Measurements from ENCODE around the gene SHISA9.

SHISA9 gene

GRCh38 chr16:12925026-12925800, 23.8 kb downstream of the SHISA9 start:
- Histone ChIP-seq H3K9me3 (ENCODE audit: control insufficient read depth, low read length) (no peaks in the 10 kb centered on the region), H3K4me3 (ENCODE audit: low read length) (no peak overlapping the region), H3K27me3 (ENCODE audit: control insufficient read depth, insufficient read depth, low read length) (no peaks in the 10 kb centered on the region), H3K9ac (ENCODE audit: low read length) (no peak overlapping the region), H3K4me1 (ENCODE audit: control insufficient read depth, insufficient read depth, low read length) (no peaks in the 10 kb centered on the region), H3K36me3 (ENCODE audit: control insufficient read depth, insufficient read depth, low read length) (no peaks in the 10 kb centered on the region)

DNA sequence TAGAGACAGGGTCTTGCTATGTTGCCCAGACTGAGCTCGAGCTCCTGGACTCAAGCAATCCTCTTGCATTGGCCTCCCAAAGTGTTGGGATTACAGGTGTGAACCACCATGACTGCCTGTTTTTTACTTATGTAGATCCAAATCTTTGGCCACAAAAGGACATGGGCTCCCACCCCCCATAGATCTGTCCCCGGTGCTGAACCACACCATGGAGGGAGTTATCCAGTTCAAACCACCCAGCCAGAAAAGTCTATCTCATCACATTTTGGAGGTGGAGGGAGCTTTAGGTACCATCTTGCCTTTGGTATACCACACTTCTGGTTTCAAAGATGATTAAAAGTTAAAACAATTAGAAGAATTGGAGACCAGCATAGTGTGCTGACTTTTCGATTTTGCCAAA, 26.2 kb downstream of the SHISA9 start:
- no peaks in the 10 kb centered on the region for H3K9me3 ChIP-seq (ENCODE audit: control insufficient read depth, low read length)

DNA sequence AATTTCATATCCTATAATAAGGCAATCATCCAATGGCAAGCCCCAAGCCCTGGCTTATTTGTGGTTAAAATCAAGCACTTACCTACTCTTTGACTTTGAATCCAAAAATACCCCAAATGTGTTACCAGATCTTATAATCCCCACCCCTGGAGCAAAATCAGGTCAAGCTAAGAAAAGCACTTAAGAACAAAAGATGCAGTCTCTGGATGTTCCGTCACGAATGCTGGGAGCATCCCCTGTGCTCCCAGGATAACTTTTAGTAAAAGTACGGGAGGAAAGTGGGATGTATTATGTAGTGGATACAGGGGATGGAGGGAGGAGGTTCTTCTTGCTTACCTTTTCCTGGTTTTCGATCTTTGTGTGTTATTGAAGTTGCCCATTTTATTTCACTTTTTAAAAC, 29.5 kb downstream of the SHISA9 start:
- Histone ChIP-seq H3K4me1 (ENCODE audit: control insufficient read depth, insufficient read depth, low read length) (no peaks in the 10 kb centered on the region), H3K4me3 (ENCODE audit: low read length) (no peak overlapping the region), H3K36me3 (ENCODE audit: control insufficient read depth, insufficient read depth, low read length) (no peaks in the 10 kb centered on the region), H3K27me3 (ENCODE audit: control insufficient read depth, insufficient read depth, low read length) (no peaks in the 10 kb centered on the region), H3K9ac (ENCODE audit: low read length) (no peak overlapping the region), H3K9me3 (ENCODE audit: control insufficient read depth, low read length) (no peaks in the 10 kb centered on the region)

More for the DNA sequence above, 26.2 kb downstream of the SHISA9 start:
- no peaks in the 10 kb centered on the region for H3K36me3 ChIP-seq (ENCODE audit: control insufficient read depth, insufficient read depth, low read length)
- no peak overlapping the region for H3K4me3 ChIP-seq (ENCODE audit: low read length)
- H3K9ac ChIP-seq (ENCODE audit: low read length): no peak overlapping the region
- H3K4me1 ChIP-seq (ENCODE audit: control insufficient read depth, insufficient read depth, low read length): no peaks in the 10 kb centered on the region
- no peaks in the 10 kb centered on the region for H3K27me3 ChIP-seq (ENCODE audit: control insufficient read depth, insufficient read depth, low read length)

GRCh38 chr16:12936391-12936790, 35.0 kb downstream of the SHISA9 start:
- H3K27me3 ChIP-seq (ENCODE audit: control insufficient read depth, insufficient read depth, low read length): no peaks in the 10 kb centered on the region
- H3K4me1 ChIP-seq (ENCODE audit: control insufficient read depth, insufficient read depth, low read length): no peaks in the 10 kb centered on the region
- no peaks in the 10 kb centered on the region for H3K9me3 ChIP-seq (ENCODE audit: control insufficient read depth, low read length)

DNA sequence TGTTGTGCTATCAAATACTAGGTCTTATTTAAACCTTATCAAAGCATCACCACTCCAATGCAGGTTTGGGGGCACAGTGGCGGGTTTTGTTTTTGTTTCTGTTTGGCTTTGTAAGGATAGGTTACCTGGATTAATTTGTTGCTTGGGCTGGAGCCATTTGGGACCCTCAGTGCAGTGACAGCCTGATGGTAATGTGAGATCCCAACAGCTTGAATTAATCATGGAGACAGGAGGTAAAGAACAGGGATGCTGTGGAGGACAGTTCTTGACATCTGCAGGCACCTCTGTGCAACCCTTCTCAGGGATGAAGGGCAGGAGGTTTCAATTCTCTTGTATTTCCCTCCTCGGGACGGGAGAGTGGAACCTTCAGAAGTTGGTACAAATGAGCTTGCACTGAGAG, 40.5 kb downstream of the SHISA9 start:
- Histone ChIP-seq H3K27me3 (ENCODE audit: control insufficient read depth, insufficient read depth, low read length) (no peaks in the 10 kb centered on the region), H3K36me3 (ENCODE audit: control insufficient read depth, insufficient read depth, low read length) (no peaks in the 10 kb centered on the region), H3K4me1 (ENCODE audit: control insufficient read depth, insufficient read depth, low read length) (no peaks in the 10 kb centered on the region), H3K4me3 (ENCODE audit: low read length) (no peak overlapping the region), H3K9ac (ENCODE audit: low read length) (no peak overlapping the region), H3K9me3 (ENCODE audit: control insufficient read depth, low read length) (no peaks in the 10 kb centered on the region)

More at GRCh38 chr16:12936391-12936790, 35.0 kb downstream of the SHISA9 start:
- no peaks in the 10 kb centered on the region for H3K36me3 ChIP-seq (ENCODE audit: control insufficient read depth, insufficient read depth, low read length)
- H3K4me3 ChIP-seq (ENCODE audit: low read length): no peak overlapping the region
- H3K9ac ChIP-seq (ENCODE audit: low read length): no peak overlapping the region

DNA sequence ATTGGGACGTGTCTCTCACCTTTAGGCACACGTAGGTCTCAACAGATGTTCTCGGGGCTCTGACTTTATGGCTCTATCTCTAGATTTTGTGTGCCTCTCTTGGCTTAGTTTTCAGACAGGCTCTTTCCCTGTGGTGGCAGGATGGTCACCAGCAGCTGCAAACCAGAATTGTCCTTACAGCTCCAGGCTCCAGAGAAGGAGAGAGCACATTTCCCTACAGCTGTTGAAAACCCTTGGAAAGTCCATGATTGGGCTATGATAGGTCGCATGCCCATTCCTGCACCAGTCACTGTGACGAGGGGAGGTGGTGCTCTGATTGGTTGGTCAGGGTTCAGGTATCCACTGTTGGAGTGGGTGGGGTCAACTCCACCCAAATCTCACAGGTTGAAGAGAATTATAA, 41.5 kb downstream of the SHISA9 start:
- Histone ChIP-seq H3K4me3 (ENCODE audit: low read length) (no peak overlapping the region), H3K27me3 (ENCODE audit: control insufficient read depth, insufficient read depth, low read length) (no peaks in the 10 kb centered on the region), H3K4me1 (ENCODE audit: control insufficient read depth, insufficient read depth, low read length) (no peaks in the 10 kb centered on the region), H3K9ac (ENCODE audit: low read length) (no peak overlapping the region), H3K36me3 (ENCODE audit: control insufficient read depth, insufficient read depth, low read length) (no peaks in the 10 kb centered on the region), H3K9me3 (ENCODE audit: control insufficient read depth, low read length) (no peaks in the 10 kb centered on the region)

GRCh38 chr16:12944300-12944699, 42.9 kb downstream of the SHISA9 start:
- no peaks in the 10 kb centered on the region for H3K9me3 ChIP-seq (ENCODE audit: control insufficient read depth, low read length)
- H3K27me3 ChIP-seq (ENCODE audit: control insufficient read depth, insufficient read depth, low read length): no peaks in the 10 kb centered on the region
- no peaks in the 10 kb centered on the region for H3K36me3 ChIP-seq (ENCODE audit: control insufficient read depth, insufficient read depth, low read length)
- H3K4me3 ChIP-seq (ENCODE audit: low read length): no peak overlapping the region
- H3K9ac ChIP-seq (ENCODE audit: low read length): no peak overlapping the region
- no peaks in the 10 kb centered on the region for H3K4me1 ChIP-seq (ENCODE audit: control insufficient read depth, insufficient read depth, low read length)

- no peaks in the 10 kb centered on the region for H3K4me1 ChIP-seq (ENCODE audit: control insufficient read depth, insufficient read depth, low read length)
- H3K27me3 ChIP-seq (ENCODE audit: control insufficient read depth, insufficient read depth, low read length): no peaks in the 10 kb centered on the region
- no peak overlapping the region for H3K4me3 ChIP-seq (ENCODE audit: low read length)
- H3K9me3 ChIP-seq (ENCODE audit: control insufficient read depth, low read length): no peaks in the 10 kb centered on the region
- no peak overlapping the region for H3K9ac ChIP-seq (ENCODE audit: low read length)
- H3K36me3 ChIP-seq (ENCODE audit: control insufficient read depth, insufficient read depth, low read length): no peaks in the 10 kb centered on the region
These were observed 50.0 kb downstream of the SHISA9 start for GRCh38 chr16:12951392-12951791.

GRCh38 chr16:12951976-12952375, 50.6 kb downstream of the SHISA9 start:
- Histone ChIP-seq H3K36me3 (ENCODE audit: control insufficient read depth, insufficient read depth, low read length) (no peaks in the 10 kb centered on the region), H3K9ac (ENCODE audit: low read length) (no peak overlapping the region)

GRCh38 chr16:12958366-12958765, 57.0 kb downstream of the SHISA9 start:
- Histone ChIP-seq H3K36me3 (ENCODE audit: control insufficient read depth, insufficient read depth, low read length) (no peaks in the 10 kb centered on the region), H3K4me3 (ENCODE audit: low read length) (no peak overlapping the region), H3K27me3 (ENCODE audit: control insufficient read depth, insufficient read depth, low read length) (no peaks in the 10 kb centered on the region), H3K9me3 (ENCODE audit: control insufficient read depth, low read length) (no peaks in the 10 kb centered on the region), H3K9ac (ENCODE audit: low read length) (no peak overlapping the region), H3K4me1 (ENCODE audit: control insufficient read depth, insufficient read depth, low read length) (no peaks in the 10 kb centered on the region)

More at GRCh38 chr16:12951976-12952375, 50.6 kb downstream of the SHISA9 start:
- Histone ChIP-seq H3K27me3 (ENCODE audit: control insufficient read depth, insufficient read depth, low read length) (no peaks in the 10 kb centered on the region), H3K9me3 (ENCODE audit: control insufficient read depth, low read length) (no peaks in the 10 kb centered on the region), H3K4me3 (ENCODE audit: low read length) (no peak overlapping the region), H3K4me1 (ENCODE audit: control insufficient read depth, insufficient read depth, low read length) (no peaks in the 10 kb centered on the region)

DNA sequence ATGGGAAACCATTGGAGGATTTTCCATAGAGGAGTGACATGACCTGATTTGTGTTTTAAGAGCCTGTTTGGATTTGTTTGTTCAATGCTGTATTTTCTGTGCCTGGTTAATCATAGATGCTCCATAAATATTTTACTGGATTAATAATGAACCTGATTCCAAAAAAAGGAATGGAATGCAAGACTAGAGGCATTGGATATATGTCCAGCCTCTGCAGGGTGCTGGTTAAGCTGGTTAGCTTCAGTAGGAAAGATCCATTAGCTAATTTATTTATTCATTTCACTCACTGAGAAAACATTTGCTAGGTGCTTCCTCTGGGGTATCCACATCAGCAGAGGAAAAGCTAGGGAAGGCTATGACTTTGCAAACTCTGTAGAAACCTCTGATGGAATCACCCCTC, 57.7 kb downstream of the SHISA9 start:
- Histone ChIP-seq H3K9ac (ENCODE audit: low read length) (no peak overlapping the region), H3K4me1 (ENCODE audit: control insufficient read depth, insufficient read depth, low read length) (no peaks in the 10 kb centered on the region), H3K27me3 (ENCODE audit: control insufficient read depth, insufficient read depth, low read length) (no peaks in the 10 kb centered on the region), H3K36me3 (ENCODE audit: control insufficient read depth, insufficient read depth, low read length) (no peaks in the 10 kb centered on the region), H3K4me3 (ENCODE audit: low read length) (no peak overlapping the region), H3K9me3 (ENCODE audit: control insufficient read depth, low read length) (no peaks in the 10 kb centered on the region)

DNA sequence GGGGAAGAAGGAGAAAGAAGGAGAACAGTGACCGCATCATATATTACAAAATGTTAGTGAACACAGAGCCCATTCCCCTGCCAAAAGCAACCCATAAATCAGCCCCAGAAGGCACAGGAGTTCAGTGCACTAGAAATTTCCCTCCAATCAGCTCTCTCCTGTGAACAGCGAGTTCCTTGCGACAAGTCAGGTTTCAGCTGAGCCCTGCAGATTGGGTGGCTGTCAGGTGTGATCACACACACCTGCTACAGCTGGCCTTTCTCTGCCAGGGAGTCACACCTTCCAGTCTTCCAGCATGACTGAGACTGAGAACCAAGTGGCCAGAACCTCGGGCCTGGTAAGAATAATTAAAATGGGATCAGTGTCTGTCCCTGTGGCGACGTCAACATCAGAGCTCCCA, 60.2 kb downstream of the SHISA9 start:
- Histone ChIP-seq H3K9ac (ENCODE audit: low read length) (no peak overlapping the region), H3K36me3 (ENCODE audit: control insufficient read depth, insufficient read depth, low read length) (no peaks in the 10 kb centered on the region), H3K4me1 (ENCODE audit: control insufficient read depth, insufficient read depth, low read length) (no peaks in the 10 kb centered on the region), H3K27me3 (ENCODE audit: control insufficient read depth, insufficient read depth, low read length) (no peaks in the 10 kb centered on the region), H3K4me3 (ENCODE audit: low read length) (no peak overlapping the region), H3K9me3 (ENCODE audit: control insufficient read depth, low read length) (no peaks in the 10 kb centered on the region)

DNA sequence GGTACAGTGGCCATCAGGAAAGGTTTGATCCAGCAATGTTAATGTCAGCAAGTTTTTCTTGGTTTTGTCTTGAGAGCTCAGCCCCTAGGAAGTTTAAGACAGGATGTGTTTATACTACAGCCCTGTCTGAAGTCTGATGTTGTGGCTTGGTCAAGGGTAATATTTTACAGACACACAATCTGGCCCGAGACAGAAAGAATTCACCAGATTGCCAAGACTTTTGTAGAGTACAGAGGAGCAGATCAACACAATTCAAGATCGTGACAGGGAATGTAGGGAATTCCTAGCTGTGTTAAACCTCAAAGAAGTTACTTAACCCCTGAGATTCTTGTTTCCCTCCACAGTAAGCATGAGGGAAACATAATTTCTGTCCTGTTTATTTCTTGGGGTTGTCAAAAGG, 63.1 kb downstream of the SHISA9 start:
- Histone ChIP-seq H3K9ac (ENCODE audit: low read length) (no peak overlapping the region), H3K4me3 (ENCODE audit: low read length) (no peak overlapping the region), H3K36me3 (ENCODE audit: control insufficient read depth, insufficient read depth, low read length) (no peaks in the 10 kb centered on the region), H3K9me3 (ENCODE audit: control insufficient read depth, low read length) (no peaks in the 10 kb centered on the region), H3K4me1 (ENCODE audit: control insufficient read depth, insufficient read depth, low read length) (no peaks in the 10 kb centered on the region), H3K27me3 (ENCODE audit: control insufficient read depth, insufficient read depth, low read length) (no peaks in the 10 kb centered on the region)

All from mucosa of stomach (tissue), 1 donor.